ENCODE measurements around the gene RAVER1. TPM values are rescaled to one million over a fixed set of nuclear protein-coding genes. Genes with fewer than 3 reads are reported as not detected.

RAVER1 gene
- total and polyA plus RNA-seq, 2 of the 13 experiments (the other 11 are each of a cell fraction or from before 2014, with no cell fraction given): 3.6 to 7.9 TPM

GRCh38 chr19:10335352-10335985 is 2.1 kb upstream of the RAVER1 start (continued):
- TF ChIP-seq KIAA2018 (CRISPR knock-in tag; IDR thresholded peaks at IDR 0.05; ENCODE audit: borderline replicate concordance) (no peak), DPF2 (CRISPR knock-in tag; IDR thresholded peaks at IDR 0.05; ENCODE audit: borderline replicate concordance, low read depth) (no peak), BRCA1 (CRISPR knock-in tag; IDR thresholded peaks at IDR 0.05) (no peak), ZFY (CRISPR knock-in tag; IDR thresholded peaks at IDR 0.05) (no peak), CEBPZ (IDR thresholded peaks at IDR 0.05; ENCODE audit: low read length) (no peak), ZBTB44 (CRISPR knock-in tag; IDR thresholded peaks at IDR 0.05) (no peak), JUN (CRISPR knock-in tag; IDR thresholded peaks at IDR 0.05) (no peak), HDAC1 (CRISPR knock-in tag; IDR thresholded peaks at IDR 0.05) (peak; percentile 33; the same call in 1 of the 2 replicates), SP1 (IDR thresholded peaks at IDR 0.05) (no peak), SP1 (CRISPR knock-in tag; IDR thresholded peaks at IDR 0.05) (0 out of 2 replicates have a peak, but pooled peaks have one; percentile 46), RXRA (CRISPR knock-in tag; IDR thresholded peaks at IDR 0.05) (peak; percentile 55; the same call in 1 of the 2 replicates), SCMH1 (CRISPR knock-in tag; IDR thresholded peaks at IDR 0.05; ENCODE audit: borderline replicate concordance) (no peak), ZNF770 (CRISPR knock-in tag; IDR thresholded peaks at IDR 0.05) (peak; percentile 47; the same call in 1 of the 2 replicates), THYN1 (CRISPR knock-in tag; IDR thresholded peaks at IDR 0.05; ENCODE audit: borderline replicate concordance, low read depth) (no peak)

Measured in HepG2 (cell line).